Measurements from ENCODE around the gene GJA3. TPM values are rescaled to one million over a fixed set of nuclear protein-coding genes. Genes with fewer than 3 reads are reported as not detected.

The GJA3 gene
- total RNA-seq, 2 experiments from 2014 or later, result not detected

DNA sequence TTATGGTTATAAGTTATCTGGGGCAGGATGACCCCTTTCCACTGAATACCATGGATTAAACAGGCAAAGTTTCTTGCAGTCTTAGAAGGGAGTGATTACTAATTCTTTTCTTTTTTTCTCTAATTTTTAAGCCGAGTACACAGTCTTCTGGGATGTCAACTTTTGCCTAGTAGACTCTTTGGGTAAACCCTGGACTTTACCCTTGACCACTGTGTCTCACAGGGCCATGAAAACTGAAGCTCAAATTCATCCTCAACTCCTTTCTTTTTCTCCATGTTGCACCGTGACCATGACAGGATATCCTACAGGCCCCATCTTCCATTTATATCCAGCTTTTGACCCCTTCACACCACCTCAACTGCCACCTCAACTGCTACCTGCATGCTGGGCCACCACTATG is 51.8 kb downstream of the GJA3 start:
- no peak overlapping the region for H3K4me2 ChIP-seq (ENCODE audit: low read length)
- H3K4me3 ChIP-seq (ENCODE audit: low read depth, low read length, poor library complexity, severe bottlenecking), result no peak overlapping the region
- no peaks in the 10 kb centered on the region for H3K9me3 ChIP-seq (ENCODE audit: low read length)
- H3K36me3 ChIP-seq (ENCODE audit: insufficient read depth, low read length), result no peaks in the 10 kb centered on the region
- ChIA-PET POLR2A (interaction anchor here (1.6 kb wide), 1 partner anchor 8 kb away, joined by 5 read pairs; no protein-coding TSS in a partner anchor), CTCF (ENCODE audit: unreplicated experiment) (no interaction called here)
- H3K27ac ChIP-seq (ENCODE audit: low read depth, low read length, poor library complexity, severe bottlenecking), result no peak overlapping the region
- H3K79me2 ChIP-seq (ENCODE audit: insufficient read depth, low read depth, low read length), result no peaks in the 10 kb centered on the region
- no peaks in the 10 kb centered on the region for H3K4me1 ChIP-seq (ENCODE audit: insufficient read depth, low read length, poor library complexity, severe bottlenecking)
- H4K20me1 ChIP-seq (ENCODE audit: insufficient read depth, low read length), result no peaks in the 10 kb centered on the region
- H2AFZ ChIP-seq (ENCODE audit: low read length), result no peak overlapping the region
- intact Hi-C loops (cut with micrococcal nuclease; ENCODE audit: unreplicated experiment), result no loop called here
- H3K9me2 ChIP-seq (ENCODE audit: insufficient read depth, low read length), result no peaks in the 10 kb centered on the region
- TF ChIP-seq EZH2phosphoT487 (IDR thresholded peaks at IDR 0.05; ENCODE audit: borderline replicate concordance, low read depth, low read length), result no peak
- TF ChIP-seq, protein P1, sequence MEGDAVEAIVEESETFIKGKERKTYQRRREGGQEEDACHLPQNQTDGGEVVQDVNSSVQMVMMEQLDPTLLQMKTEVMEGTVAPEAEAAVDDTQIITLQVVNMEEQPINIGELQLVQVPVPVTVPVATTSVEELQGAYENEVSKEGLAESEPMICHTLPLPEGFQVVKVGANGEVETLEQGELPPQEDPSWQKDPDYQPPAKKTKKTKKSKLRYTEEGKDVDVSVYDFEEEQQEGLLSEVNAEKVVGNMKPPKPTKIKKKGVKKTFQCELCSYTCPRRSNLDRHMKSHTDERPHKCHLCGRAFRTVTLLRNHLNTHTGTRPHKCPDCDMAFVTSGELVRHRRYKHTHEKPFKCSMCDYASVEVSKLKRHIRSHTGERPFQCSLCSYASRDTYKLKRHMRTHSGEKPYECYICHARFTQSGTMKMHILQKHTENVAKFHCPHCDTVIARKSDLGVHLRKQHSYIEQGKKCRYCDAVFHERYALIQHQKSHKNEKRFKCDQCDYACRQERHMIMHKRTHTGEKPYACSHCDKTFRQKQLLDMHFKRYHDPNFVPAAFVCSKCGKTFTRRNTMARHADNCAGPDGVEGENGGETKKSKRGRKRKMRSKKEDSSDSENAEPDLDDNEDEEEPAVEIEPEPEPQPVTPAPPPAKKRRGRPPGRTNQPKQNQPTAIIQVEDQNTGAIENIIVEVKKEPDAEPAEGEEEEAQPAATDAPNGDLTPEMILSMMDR (conservative IDR thresholded peaks at IDR 0.05; ENCODE audit: low read length), result no peak
- no TSS peak for BruUV-seq (replicated peaks)
- no peak for DNase-seq (ENCODE audit: low spot score)

DNA sequence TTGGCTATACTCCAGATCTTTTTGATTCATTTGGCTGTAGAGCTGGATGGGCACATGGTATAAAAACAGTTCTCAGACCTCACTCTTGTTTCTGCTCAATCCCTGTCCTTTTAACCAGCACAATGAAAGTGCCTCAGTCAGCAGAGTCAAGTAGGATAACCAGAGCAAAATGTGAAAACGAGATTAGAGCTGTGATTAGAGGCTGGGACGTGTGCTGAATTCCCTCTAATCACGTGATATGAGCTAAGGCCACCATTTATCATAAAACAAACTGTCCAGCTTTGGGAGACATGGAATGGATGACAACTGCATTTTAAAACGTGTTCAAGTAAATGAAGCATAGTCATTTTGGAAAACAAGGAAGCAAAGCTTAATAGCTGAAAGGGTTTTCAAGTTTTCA is 54.1 kb downstream of the GJA3 start:
- BruUV-seq (replicated peaks), result no TSS peak
- no peaks in the 10 kb centered on the region for H3K9me2 ChIP-seq (ENCODE audit: insufficient read depth, low read length)
- TF ChIP-seq EZH2phosphoT487 (IDR thresholded peaks at IDR 0.05; ENCODE audit: borderline replicate concordance, low read depth, low read length), result no peak
- TF ChIP-seq, protein P1 (conservative IDR thresholded peaks at IDR 0.05; ENCODE audit: low read length), result no peak
- no peaks in the 10 kb centered on the region for H3K79me2 ChIP-seq (ENCODE audit: insufficient read depth, low read depth, low read length)
- ChIA-PET POLR2A (interaction anchor here (1.0 kb wide), 1 partner anchor 10 kb away, joined by 3 read pairs; no protein-coding TSS in a partner anchor), CTCF (ENCODE audit: unreplicated experiment) (no interaction called here)
- H4K20me1 ChIP-seq (ENCODE audit: insufficient read depth, low read length), result no peaks in the 10 kb centered on the region
- no peaks in the 10 kb centered on the region for H3K9me3 ChIP-seq (ENCODE audit: low read length)
- H3K4me2 ChIP-seq (ENCODE audit: low read length), result no peak overlapping the region
- H3K36me3 ChIP-seq (ENCODE audit: insufficient read depth, low read length), result no peaks in the 10 kb centered on the region
- no peak for DNase-seq (ENCODE audit: low spot score)
- intact Hi-C loops (cut with micrococcal nuclease; ENCODE audit: unreplicated experiment), result no loop called here
- H3K4me1 ChIP-seq (ENCODE audit: insufficient read depth, low read length, poor library complexity, severe bottlenecking), result no peaks in the 10 kb centered on the region
- no peak overlapping the region for H3K4me3 ChIP-seq (ENCODE audit: low read depth, low read length, poor library complexity, severe bottlenecking)
- no peak overlapping the region for H2AFZ ChIP-seq (ENCODE audit: low read length)
- no peak overlapping the region for H3K27ac ChIP-seq (ENCODE audit: low read depth, low read length, poor library complexity, severe bottlenecking)

DNA sequence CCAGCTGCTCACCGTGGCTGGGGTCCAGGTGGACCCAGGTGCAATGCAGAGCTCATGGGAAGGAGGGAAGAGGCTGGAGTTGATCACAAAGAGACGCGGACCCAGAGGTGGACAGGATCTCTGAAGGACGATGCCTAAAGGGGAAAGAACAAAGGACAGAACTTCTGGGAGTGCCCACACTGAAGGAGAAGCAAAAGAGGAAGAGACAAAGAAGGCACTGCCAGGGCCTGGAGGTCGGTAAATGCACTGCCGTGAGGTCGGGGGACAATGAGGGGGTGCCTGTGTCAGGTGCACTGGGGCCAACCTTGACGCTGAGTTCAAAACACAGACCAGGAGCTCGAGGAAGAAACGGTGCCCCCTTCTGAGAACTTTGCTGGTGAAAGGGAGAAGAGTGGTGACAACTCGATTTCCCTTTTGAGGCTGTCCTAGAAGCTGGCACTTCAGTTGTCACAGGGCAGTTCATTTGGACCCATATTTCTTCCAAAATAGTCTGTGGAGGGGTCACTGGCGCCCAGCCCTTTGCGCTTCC is 55.6 kb downstream of the GJA3 start:
- Histone ChIP-seq H3K9me3 (ENCODE audit: low read length) (no peaks in the 10 kb centered on the region), H3K4me2 (ENCODE audit: low read length) (no peak overlapping the region)
- no TSS peak for BruUV-seq (replicated peaks)

More for the DNA sequence above, 55.6 kb downstream of the GJA3 start:
- Histone ChIP-seq H3K36me3 (ENCODE audit: insufficient read depth, low read length) (no peaks in the 10 kb centered on the region), H3K4me1 (ENCODE audit: insufficient read depth, low read length, poor library complexity, severe bottlenecking) (no peaks in the 10 kb centered on the region), H3K4me3 (ENCODE audit: low read depth, low read length, poor library complexity, severe bottlenecking) (no peak overlapping the region), H3K9me2 (ENCODE audit: insufficient read depth, low read length) (no peaks in the 10 kb centered on the region), H4K20me1 (ENCODE audit: insufficient read depth, low read length) (no peaks in the 10 kb centered on the region), H2AFZ (ENCODE audit: low read length) (no peak overlapping the region), H3K27ac (ENCODE audit: low read depth, low read length, poor library complexity, severe bottlenecking) (no peak overlapping the region), H3K79me2 (ENCODE audit: insufficient read depth, low read depth, low read length) (no peaks in the 10 kb centered on the region)
- ChIA-PET CTCF (ENCODE audit: unreplicated experiment) (no interaction called here), POLR2A (no interaction called here)
- intact Hi-C loops (cut with micrococcal nuclease; ENCODE audit: unreplicated experiment), result no loop called here
- TF ChIP-seq, protein P1 (conservative IDR thresholded peaks at IDR 0.05; ENCODE audit: low read length), result no peak
- no peak for TF ChIP-seq EZH2phosphoT487 (IDR thresholded peaks at IDR 0.05; ENCODE audit: borderline replicate concordance, low read depth, low read length)
- DNase-seq (ENCODE audit: low spot score), result no peak
